MV-4-11 (cell line): Measurements from ENCODE around the gene CFAP20DC.
"Not testable (repeated sequence)": the region's sequence is repeated elsewhere in the genome, so short reads cannot be mapped to it uniquely, and the experiment has no call there.

ENCODE experiments used
- DNase-seq: peaks from one replicate; lab custom pipeline; 2025; lab: John Stamatoyannopoulos, UW

The CFAP20DC gene

GRCh38 chr3:59049671-59050331, at the start of gene CFAP20DC:
CFAP20DC (minus strand) TSS chr3:59050025; CDS start chr3:59049631, 394 bp downstream.
- DNase-seq: peak; percentile 71

GRCh38 chr3:59098516-59098915, 48.7 kb upstream of the CFAP20DC start:
- DNase-seq: not testable (repeated sequence)

- no peak for DNase-seq
Measured at GRCh38 chr3:59094446-59094845, 44.6 kb upstream of the CFAP20DC start.

- DNase-seq: no peak
Measured at GRCh38 chr3:59093521-59093920, 43.7 kb upstream of the CFAP20DC start.

GRCh38 chr3:59088761-59089160, 38.9 kb upstream of the CFAP20DC start:
- no peak for DNase-seq

GRCh38 chr3:59085976-59086375, 36.2 kb upstream of the CFAP20DC start:
- DNase-seq: no peak

GRCh38 chr3:59084583-59084982, 34.8 kb upstream of the CFAP20DC start:
- no peak for DNase-seq

- peak; percentile 63 for DNase-seq
Measured at GRCh38 chr3:59082106-59082505, 32.3 kb upstream of the CFAP20DC start.

GRCh38 chr3:59081071-59081470, 31.2 kb upstream of the CFAP20DC start:
- no peak for DNase-seq

- DNase-seq: no peak
Measured at GRCh38 chr3:59079962-59080361, 30.1 kb upstream of the CFAP20DC start.

GRCh38 chr3:59074764-59075163, 24.9 kb upstream of the CFAP20DC start:
- no peak for DNase-seq

- DNase-seq: no peak
Measured at GRCh38 chr3:59072681-59073080, 22.9 kb upstream of the CFAP20DC start.

- no peak for DNase-seq
Measured at GRCh38 chr3:59069838-59070237, 20.0 kb upstream of the CFAP20DC start.

- no peak for DNase-seq
Measured at GRCh38 chr3:59065240-59065639, 15.4 kb upstream of the CFAP20DC start.

- DNase-seq: no peak
Measured at GRCh38 chr3:59064728-59065127, 14.9 kb upstream of the CFAP20DC start.

GRCh38 chr3:59064276-59064675, 14.5 kb upstream of the CFAP20DC start:
- DNase-seq: no peak

- DNase-seq: no peak
Measured at GRCh38 chr3:59056706-59057105, 6.9 kb upstream of the CFAP20DC start.

GRCh38 chr3:59052803-59053411, 3.1 kb upstream of the CFAP20DC start:
- DNase-seq: no peak

- DNase-seq: not testable (repeated sequence)
Measured at GRCh38 chr3:59050811-59051414, 1.1 kb upstream of the CFAP20DC start.

- DNase-seq: no peak
Measured at GRCh38 chr3:59046839-59047238, 3.0 kb downstream of the CFAP20DC start.

GRCh38 chr3:59043391-59043790, 6.4 kb downstream of the CFAP20DC start:
- no peak for DNase-seq

- no peak for DNase-seq
Measured at GRCh38 chr3:59040902-59041301, 8.9 kb downstream of the CFAP20DC start.

GRCh38 chr3:59027607-59028006, 22.2 kb downstream of the CFAP20DC start:
- DNase-seq: no peak
